Mesendoderm (in vitro differentiated cells): ENCODE results near the gene SMIM21.

Experiments used
- DNase-seq: peaks from one replicate; pipeline ENCODE4 v3.0.0; 2013
- H2AK5ac ChIP-seq: 2 replicates; pipeline ENCODE4 v1.6.1; 2013; ENCODE audit warnings: low read length, inconsistent platforms
- H2BK120ac ChIP-seq: 2 replicates; pipeline ENCODE4 v1.6.1; 2013; ENCODE audit warnings: low read depth, mild to moderate bottlenecking, low read length, moderate library complexity, mixed read lengths
- H2BK15ac ChIP-seq: replicated peaks from 2 replicates; pipeline ENCODE4 v1.6.1; 2013; ENCODE audit warnings: low read depth, mild to moderate bottlenecking, moderate library complexity
- H2BK5ac ChIP-seq: 2 replicates; pipeline ENCODE4 v1.6.1; 2013; ENCODE audit warnings: low read length, inconsistent platforms
- H3K18ac ChIP-seq: 2 replicates; pipeline ENCODE4 v1.6.1; 2013; ENCODE audit warnings: mild to moderate bottlenecking, low read length, mixed read lengths
- H3K23ac ChIP-seq: one replicate; pipeline ENCODE4 v1.6.1; 2013; ENCODE audit warnings: low read length
- H3K27ac ChIP-seq: 2 replicates; pipeline ENCODE4 v1.5.1; 2013; ENCODE audit warnings: low read depth, mild to moderate bottlenecking, inconsistent platforms, low read length, moderate library complexity
- H3K27me3 ChIP-seq: 2 replicates; pipeline ENCODE4 v1.6.1; 2013; ENCODE audit warnings: low read length, control low read depth, mild to moderate bottlenecking, inconsistent platforms; ENCODE audit not compliant: insufficient read depth, poor library complexity
- H3K36me3 ChIP-seq: 2 replicates; pipeline ENCODE4 v1.6.1; 2013; ENCODE audit warnings: low read length, inconsistent platforms; ENCODE audit not compliant: control insufficient read depth, insufficient read depth
- H3K4ac ChIP-seq: one replicate; pipeline ENCODE4 v1.6.1; 2013; ENCODE audit warnings: low read depth, mild to moderate bottlenecking, low read length, moderate library complexity
- H3K4me1 ChIP-seq: 2 replicates; pipeline ENCODE4 v1.6.1; 2013; ENCODE audit warnings: low read depth, low read length, inconsistent platforms; ENCODE audit not compliant: control insufficient read depth
- H3K4me2 ChIP-seq: 2 replicates; pipeline ENCODE4 v1.6.1; 2013; ENCODE audit warnings: low read length
- H3K4me3 ChIP-seq: 2 replicates; pipeline ENCODE4 v1.5.1; 2013; ENCODE audit warnings: mild to moderate bottlenecking, low read length
- H3K56ac ChIP-seq: one replicate; pipeline ENCODE4 v1.6.1; 2013; ENCODE audit warnings: low read length
- H3K79me1 ChIP-seq: 2 replicates; pipeline ENCODE4 v1.6.1; 2013; ENCODE audit warnings: low read length, inconsistent platforms
- H3K79me2 ChIP-seq: 2 replicates; pipeline ENCODE4 v1.6.1; 2013; ENCODE audit warnings: mild to moderate bottlenecking, low read length; ENCODE audit not compliant: control insufficient read depth, insufficient read depth
- H3K9ac ChIP-seq: 2 replicates; pipeline ENCODE4 v1.6.1; 2013; ENCODE audit warnings: low read length, inconsistent platforms
- H4K5ac ChIP-seq: one replicate; pipeline ENCODE4 v1.6.1; 2013; ENCODE audit warnings: low read length
- H4K8ac ChIP-seq: one replicate; pipeline ENCODE4 v1.6.1; 2013; ENCODE audit warnings: low read depth, mild to moderate bottlenecking, control low read depth, low read length, moderate library complexity
- WGBS: extraction: QIAGEN DNeasy Blood & Tissue Kit; methylation state at CpG from one replicate; pipeline ENCODE4 v1.1.7; 2013; ENCODE audit warnings: low lambda C conversion rate, missing lambda C conversion rate; ENCODE audit not compliant: insufficient coverage; ENCODE audit errors: extremely low coverage; 5-methylcytosine and 5-hydroxymethylcytosine counted together

SMIM21 gene

DNA sequence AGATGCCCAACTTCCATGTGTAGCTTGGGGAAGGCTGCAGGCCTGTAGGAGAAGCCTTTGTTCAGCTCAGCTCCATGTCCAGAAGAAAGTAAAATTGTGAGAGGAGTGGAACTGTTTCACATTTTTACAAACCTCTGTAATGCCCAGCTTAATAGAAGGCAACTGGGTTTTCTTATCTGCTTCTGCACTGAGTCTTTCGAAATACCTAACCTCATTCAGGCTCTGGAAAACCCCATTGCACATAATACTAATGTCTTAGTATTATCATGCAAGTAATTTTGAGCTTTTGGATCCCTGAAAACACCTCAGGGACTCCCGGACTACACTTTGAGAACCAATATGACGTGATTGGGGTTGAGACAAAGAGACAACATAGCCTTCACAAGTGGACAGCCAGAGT is 5.8 kb downstream of the SMIM21 start:
- H4K8ac ChIP-seq, result no peak overlapping the region
- no peaks in the 10 kb centered on the region for H3K36me3 ChIP-seq
- no peak overlapping the region for H3K23ac ChIP-seq
- no peak overlapping the region for H3K9ac ChIP-seq
- no peak overlapping the region for H3K4ac ChIP-seq
- H2AK5ac ChIP-seq, result no peak overlapping the region
- no peak overlapping the region for H2BK15ac ChIP-seq
- no peak overlapping the region for H2BK5ac ChIP-seq
- no peak overlapping the region for H3K4me3 ChIP-seq
- H2BK120ac ChIP-seq, result no peak overlapping the region
- no peak overlapping the region for H4K5ac ChIP-seq
- no peak overlapping the region for H3K18ac ChIP-seq
- H3K4me1 ChIP-seq, result no peaks in the 10 kb centered on the region
- H3K27me3 ChIP-seq, result no peaks in the 10 kb centered on the region
- WGBS, result no CpG with 5 or more reads among the region's 3 CpGs
- no peak overlapping the region for H3K56ac ChIP-seq
- no peak overlapping the region for H3K27ac ChIP-seq
- H3K4me2 ChIP-seq, result no peak overlapping the region
- no peaks in the 10 kb centered on the region for H3K79me1 ChIP-seq
- no peak for DNase-seq
- H3K79me2 ChIP-seq, result no peaks in the 10 kb centered on the region

DNA sequence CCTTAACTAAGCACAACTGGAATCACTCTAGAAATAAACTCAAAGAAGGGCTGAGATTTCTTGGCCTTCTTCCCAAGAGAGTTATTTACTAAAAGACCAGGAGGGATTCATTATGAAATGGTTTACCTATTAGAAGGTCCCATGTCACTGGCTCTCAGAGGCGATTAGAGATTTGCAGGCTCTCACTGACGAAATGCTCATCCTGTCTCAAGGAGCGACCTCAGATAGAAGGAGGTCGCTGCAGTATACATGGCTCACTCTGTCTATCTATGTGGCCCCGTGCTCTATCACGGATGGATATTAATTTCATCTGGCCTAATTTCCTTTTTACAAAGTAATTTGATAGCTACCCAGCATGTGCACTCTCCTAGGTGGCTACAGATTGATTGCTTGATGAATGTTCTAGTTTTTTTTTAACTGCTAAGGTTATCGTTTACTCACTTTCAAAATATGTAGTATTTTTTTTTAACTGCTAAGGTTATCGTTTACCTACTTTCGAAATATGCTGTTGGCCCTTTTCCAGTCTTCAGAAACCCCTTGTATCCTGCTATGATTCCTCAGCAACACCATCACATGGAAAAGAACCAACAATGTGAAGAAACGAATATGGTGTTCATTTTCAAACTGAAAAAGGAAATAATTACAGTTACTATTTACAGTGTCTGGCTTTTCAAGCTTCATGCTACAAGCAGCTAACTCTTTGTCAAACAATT is 9.1 kb downstream of the SMIM21 start:
- DNase-seq, result no peak
- no peak overlapping the region for H3K4me3 ChIP-seq
- no peak overlapping the region for H3K56ac ChIP-seq
- no peaks in the 10 kb centered on the region for H3K4me1 ChIP-seq
- H3K18ac ChIP-seq, result no peak overlapping the region
- H2BK5ac ChIP-seq, result no peak overlapping the region
- WGBS, result no CpG with 5 or more reads among the region's 10 CpGs
- no peaks in the 10 kb centered on the region for H3K27me3 ChIP-seq
- no peak overlapping the region for H4K8ac ChIP-seq
- H2BK120ac ChIP-seq, result no peak overlapping the region
- no peak overlapping the region for H2AK5ac ChIP-seq
- H3K79me1 ChIP-seq, result no peaks in the 10 kb centered on the region
- no peak overlapping the region for H2BK15ac ChIP-seq
- H3K27ac ChIP-seq, result no peak overlapping the region
- no peaks in the 10 kb centered on the region for H3K79me2 ChIP-seq
- H4K5ac ChIP-seq, result no peak overlapping the region
- no peak overlapping the region for H3K4me2 ChIP-seq
- H3K23ac ChIP-seq, result no peak overlapping the region
- H3K9ac ChIP-seq, result no peak overlapping the region
- H3K36me3 ChIP-seq, result no peaks in the 10 kb centered on the region
- no peak overlapping the region for H3K4ac ChIP-seq

DNA sequence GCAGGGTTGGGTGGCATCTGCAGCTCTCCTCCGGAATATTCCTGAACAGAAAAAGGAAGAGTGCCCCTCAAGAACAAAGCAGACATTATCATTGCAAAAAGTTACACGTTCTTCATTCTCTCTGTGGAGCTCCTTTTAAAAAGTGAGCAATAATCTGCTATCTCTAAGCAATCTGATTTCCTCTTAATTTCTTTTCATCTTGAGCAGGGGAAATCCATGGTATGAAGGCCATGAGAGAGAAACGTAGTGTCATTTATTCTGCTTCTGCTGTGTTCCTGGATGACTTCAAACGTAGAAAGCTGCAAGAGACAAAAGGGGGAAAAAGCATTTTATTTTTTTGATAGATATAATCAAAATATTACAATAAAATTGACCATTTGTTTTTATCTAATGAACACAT is 16.9 kb downstream of the SMIM21 start:
- H3K36me3 ChIP-seq, result no peaks in the 10 kb centered on the region
- H3K4ac ChIP-seq, result no peak overlapping the region
- H4K8ac ChIP-seq, result no peak overlapping the region
- no peak overlapping the region for H3K4me2 ChIP-seq
- no peak overlapping the region for H2BK120ac ChIP-seq
- H3K18ac ChIP-seq, result no peak overlapping the region
- H3K4me1 ChIP-seq, result no peaks in the 10 kb centered on the region
- H3K79me1 ChIP-seq, result no peaks in the 10 kb centered on the region
- no peak overlapping the region for H2AK5ac ChIP-seq
- no CpG with 5 or more reads among the region's 4 CpGs for WGBS
- no peak overlapping the region for H3K4me3 ChIP-seq
- no peak overlapping the region for H4K5ac ChIP-seq
- H3K27me3 ChIP-seq, result no peaks in the 10 kb centered on the region
- no peak for DNase-seq
- H3K56ac ChIP-seq, result no peak overlapping the region
- H3K23ac ChIP-seq, result no peak overlapping the region
- H2BK5ac ChIP-seq, result no peak overlapping the region
- no peak overlapping the region for H3K27ac ChIP-seq
- H2BK15ac ChIP-seq, result no peak overlapping the region
- no peaks in the 10 kb centered on the region for H3K79me2 ChIP-seq
- H3K9ac ChIP-seq, result no peak overlapping the region

DNA sequence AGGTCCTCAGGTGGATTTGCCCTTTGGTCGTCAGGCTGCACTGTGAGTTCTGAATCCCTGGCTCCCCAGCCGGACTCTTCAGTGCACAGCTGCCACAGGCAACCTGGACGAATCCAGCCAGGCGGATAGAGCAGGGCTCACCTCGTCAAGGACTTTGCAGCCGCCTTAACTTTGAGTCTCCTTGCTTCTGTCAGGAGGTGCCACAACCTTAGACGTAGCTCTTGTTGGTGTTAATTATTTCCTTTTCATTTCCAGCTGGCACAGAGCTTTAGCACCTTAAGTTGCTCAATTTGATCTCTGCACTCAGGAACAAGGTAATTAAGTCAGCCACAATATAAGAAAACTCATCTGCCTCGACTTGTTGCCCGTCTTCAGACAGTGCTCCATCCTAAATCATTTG is 17.7 kb downstream of the SMIM21 start:
- Histone ChIP-seq H4K5ac (no peak overlapping the region), H3K79me1 (no peaks in the 10 kb centered on the region), H3K27me3 (no peaks in the 10 kb centered on the region), H2BK120ac (no peak overlapping the region), H3K4me1 (no peaks in the 10 kb centered on the region), H3K79me2 (no peaks in the 10 kb centered on the region), H3K9ac (no peak overlapping the region), H3K36me3 (no peaks in the 10 kb centered on the region), H4K8ac (no peak overlapping the region), H3K4ac (no peak overlapping the region), H3K27ac (no peak overlapping the region), H3K23ac (no peak overlapping the region), H3K56ac (no peak overlapping the region), H2AK5ac (no peak overlapping the region), H3K18ac (no peak overlapping the region), H3K4me2 (no peak overlapping the region), H2BK5ac (no peak overlapping the region), H3K4me3 (no peak overlapping the region), H2BK15ac (no peak overlapping the region)
- WGBS, result no CpG with 5 or more reads among the region's 9 CpGs
- no peak for DNase-seq

DNA sequence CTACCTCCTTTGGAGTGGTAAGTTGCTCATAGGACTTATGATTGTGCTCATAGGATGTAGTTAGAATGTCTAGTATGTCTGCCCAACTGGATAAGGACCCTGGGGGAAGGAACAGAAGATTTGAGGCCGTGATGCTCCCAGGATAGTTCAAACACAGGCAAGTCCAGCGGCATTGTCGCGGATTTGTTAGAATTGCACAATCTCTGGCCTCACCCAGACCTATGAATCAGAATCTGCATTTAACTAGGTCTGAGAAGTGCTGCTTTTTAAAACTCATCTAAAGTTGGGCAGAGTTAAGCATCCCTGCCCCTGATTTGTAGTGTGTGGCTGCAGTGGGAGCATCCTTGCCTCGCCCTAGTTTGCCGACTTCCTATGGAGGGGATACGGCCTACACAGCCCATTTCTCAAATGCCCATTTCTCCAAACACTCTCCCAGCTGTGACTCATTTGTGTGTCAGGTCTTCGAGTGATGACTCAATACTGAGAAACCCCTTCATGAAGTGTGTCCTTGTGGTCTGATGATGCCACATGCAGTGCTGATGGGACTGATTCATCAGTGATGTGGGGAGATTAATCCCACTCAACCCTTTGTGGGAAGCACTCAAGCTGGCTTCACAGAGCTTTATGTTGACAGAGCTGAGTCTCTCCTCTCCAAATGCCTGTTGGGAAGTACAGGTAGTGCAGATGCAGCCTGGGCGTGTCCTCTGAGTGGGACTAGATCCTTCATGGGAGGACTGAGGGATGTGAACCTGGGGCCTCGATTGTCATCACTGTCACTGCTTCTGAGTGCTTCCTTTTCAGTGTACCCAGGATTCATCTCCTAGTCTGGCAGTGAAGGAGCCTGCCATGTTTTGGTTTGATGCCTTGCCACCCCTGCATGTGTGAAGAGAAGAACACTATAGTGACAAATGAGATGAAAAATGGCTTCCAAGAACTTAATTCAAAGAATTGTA is 18.7 kb downstream of the SMIM21 start:
- H3K23ac ChIP-seq, result no peak overlapping the region
- H3K4me1 ChIP-seq, result no peaks in the 10 kb centered on the region
- no peaks in the 10 kb centered on the region for H3K79me2 ChIP-seq
- WGBS, result no CpG with 5 or more reads among the region's 10 CpGs
- H4K5ac ChIP-seq, result no peak overlapping the region
- no peaks in the 10 kb centered on the region for H3K36me3 ChIP-seq
- H3K9ac ChIP-seq, result no peak overlapping the region
- no peak overlapping the region for H3K18ac ChIP-seq
- no peak overlapping the region for H3K4me3 ChIP-seq
- no peak overlapping the region for H2AK5ac ChIP-seq
- DNase-seq, result peak; percentile 23
- H3K4me2 ChIP-seq, result no peak overlapping the region
- no peak overlapping the region for H3K4ac ChIP-seq
- H3K27ac ChIP-seq, result no peak overlapping the region
- H3K27me3 ChIP-seq, result no peaks in the 10 kb centered on the region
- H3K56ac ChIP-seq, result no peak overlapping the region
- no peak overlapping the region for H2BK15ac ChIP-seq
- H3K79me1 ChIP-seq, result no peaks in the 10 kb centered on the region
- H4K8ac ChIP-seq, result no peak overlapping the region
- H2BK5ac ChIP-seq, result no peak overlapping the region
- no peak overlapping the region for H2BK120ac ChIP-seq
